OCI-LY7 (cell line): ENCODE measurements around the gene UQCRH.

ENCODE experiments used
- EZH2phosphoT487 ChIP-seq: fragments of 200-600 bp; sonication (generic); IDR thresholded peaks from 2 replicates; pipeline ENCODE4 v1.6.1; 2018; ENCODE audit warnings: low read depth, borderline replicate concordance, mild to moderate bottlenecking, mixed run types, antibody characterized with exemption, low read length, moderate library complexity, mixed read lengths
- TF ChIP-seq, protein P1 (sequence below): fragments of 200-600 bp; sonication (generic); conservative IDR thresholded peaks from 2 replicates; pipeline ENCODE4 v1.5.1; 2014; ENCODE audit warnings: mild to moderate bottlenecking, antibody characterized with exemption, low read length, moderate library complexity, mixed read lengths

- no peak for TF ChIP-seq EZH2phosphoT487
- TF ChIP-seq, protein P1, sequence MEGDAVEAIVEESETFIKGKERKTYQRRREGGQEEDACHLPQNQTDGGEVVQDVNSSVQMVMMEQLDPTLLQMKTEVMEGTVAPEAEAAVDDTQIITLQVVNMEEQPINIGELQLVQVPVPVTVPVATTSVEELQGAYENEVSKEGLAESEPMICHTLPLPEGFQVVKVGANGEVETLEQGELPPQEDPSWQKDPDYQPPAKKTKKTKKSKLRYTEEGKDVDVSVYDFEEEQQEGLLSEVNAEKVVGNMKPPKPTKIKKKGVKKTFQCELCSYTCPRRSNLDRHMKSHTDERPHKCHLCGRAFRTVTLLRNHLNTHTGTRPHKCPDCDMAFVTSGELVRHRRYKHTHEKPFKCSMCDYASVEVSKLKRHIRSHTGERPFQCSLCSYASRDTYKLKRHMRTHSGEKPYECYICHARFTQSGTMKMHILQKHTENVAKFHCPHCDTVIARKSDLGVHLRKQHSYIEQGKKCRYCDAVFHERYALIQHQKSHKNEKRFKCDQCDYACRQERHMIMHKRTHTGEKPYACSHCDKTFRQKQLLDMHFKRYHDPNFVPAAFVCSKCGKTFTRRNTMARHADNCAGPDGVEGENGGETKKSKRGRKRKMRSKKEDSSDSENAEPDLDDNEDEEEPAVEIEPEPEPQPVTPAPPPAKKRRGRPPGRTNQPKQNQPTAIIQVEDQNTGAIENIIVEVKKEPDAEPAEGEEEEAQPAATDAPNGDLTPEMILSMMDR = no peak
These were observed 41.0 kb upstream of the UQCRH start for GRCh38 chr1:46262508-46262907.
